CD4-positive, alpha-beta T cell treated with Interleukin-2 at 100 ng/mL for 4 hours (primary cell): Measurements from ENCODE around the gene OR5J2.
"Not testable (repeated sequence)": the region's sequence is repeated elsewhere in the genome, so short reads cannot be mapped to it uniquely, and the experiment has no call there.

Experiments used
- DNase-seq: peaks from one replicate; pipeline ENCODE4 v3.0.0-alpha.2; 2020; ENCODE audit warnings: low spot score

Gene OR5J2

DNA sequence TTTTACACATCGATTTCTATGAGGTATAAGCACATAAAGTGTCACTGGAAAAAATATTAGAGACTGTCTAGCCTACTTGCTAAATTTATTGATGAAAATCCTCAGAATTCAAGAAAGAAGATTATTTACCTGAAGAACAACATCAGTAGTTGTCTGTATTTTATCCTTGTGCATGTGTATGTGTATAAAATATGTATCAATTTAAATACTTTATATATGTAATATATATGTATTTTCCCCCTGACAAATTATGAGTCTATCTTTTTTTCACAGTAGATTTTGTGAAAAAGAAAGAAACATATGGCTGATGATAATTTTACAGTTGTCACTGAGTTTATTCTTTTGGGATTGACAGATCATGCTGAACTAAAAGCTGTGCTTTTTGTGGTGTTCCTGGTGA is at the start of gene OR5J2:
Gene OR5J2, plus strand, starts transcription at position 301 of the 400 bp plus-strand sequence. Its CDS starts 0 bp downstream, at position 301.
- DNase-seq: no peak

DNA sequence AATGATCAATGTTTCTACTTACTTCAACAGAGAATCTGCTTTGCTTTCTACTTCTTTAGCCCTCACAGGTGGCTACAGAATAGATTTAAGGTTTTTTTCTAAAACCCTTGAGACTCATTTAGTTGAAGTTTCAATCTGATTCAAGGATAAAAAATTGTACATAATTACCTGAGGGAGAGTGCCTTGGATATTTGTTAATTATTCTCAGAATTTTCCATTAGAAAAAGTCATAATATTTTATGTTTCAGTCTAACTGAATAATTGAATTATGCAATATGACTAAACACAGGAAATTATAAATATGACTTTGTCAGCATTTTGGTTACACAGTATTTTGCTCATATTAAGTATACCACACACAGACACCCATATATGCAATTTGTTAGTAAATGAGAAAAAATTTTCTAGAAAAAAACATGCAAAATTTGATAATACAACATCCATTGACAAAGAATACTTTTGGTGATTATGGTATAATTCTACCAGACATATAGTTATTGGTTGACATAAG is 36.2 kb upstream of the OR5J2 start, which contains the start of gene OR8J3:
Gene OR8J3, minus strand, starts transcription at position 51 of the 511 bp plus-strand sequence. CDS start 2,483 bp downstream, outside the sequence.
- no peak for DNase-seq

DNA sequence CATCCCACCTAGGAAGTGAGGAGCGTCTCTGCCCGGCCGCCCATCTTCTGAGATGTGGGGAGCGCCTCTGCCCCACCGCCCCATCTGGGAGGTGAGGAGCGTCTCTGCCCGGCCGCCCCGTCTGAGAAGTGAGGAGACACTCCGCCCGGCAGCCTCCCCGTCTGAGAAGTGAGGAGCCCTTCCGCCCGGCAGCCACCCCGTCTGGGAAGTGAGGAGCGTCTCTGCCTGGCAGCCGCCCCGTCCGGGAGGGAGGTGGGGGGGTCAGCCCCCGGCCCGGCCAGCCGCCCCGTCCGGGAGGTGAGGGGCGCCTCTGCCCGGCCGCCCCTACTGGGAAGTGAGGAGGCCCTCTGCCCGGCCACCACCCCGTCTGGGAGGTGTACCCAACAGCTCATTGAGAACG is 32.7 kb upstream of the OR5J2 start:
- not testable (repeated sequence) for DNase-seq

DNA sequence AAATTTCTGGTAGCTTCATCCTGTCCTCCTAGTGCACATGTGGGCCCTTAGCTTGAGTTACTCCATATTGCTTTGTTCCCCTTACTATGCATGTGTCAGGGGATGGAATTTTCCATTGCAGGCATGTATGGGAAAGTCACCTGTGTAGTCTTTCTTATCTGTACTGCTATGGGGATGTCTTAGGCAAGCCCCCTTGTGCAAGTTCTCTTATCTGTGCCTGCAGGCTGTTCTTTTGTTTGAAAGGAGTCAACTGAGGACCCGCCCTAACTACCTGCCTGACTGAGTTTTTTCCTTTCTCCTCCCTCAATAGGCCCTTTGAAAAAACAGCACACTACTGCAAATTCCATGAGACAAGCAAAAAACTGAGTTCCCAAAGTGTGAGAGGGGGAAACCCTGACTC is 25.0 kb upstream of the OR5J2 start:
- no peak for DNase-seq

DNA sequence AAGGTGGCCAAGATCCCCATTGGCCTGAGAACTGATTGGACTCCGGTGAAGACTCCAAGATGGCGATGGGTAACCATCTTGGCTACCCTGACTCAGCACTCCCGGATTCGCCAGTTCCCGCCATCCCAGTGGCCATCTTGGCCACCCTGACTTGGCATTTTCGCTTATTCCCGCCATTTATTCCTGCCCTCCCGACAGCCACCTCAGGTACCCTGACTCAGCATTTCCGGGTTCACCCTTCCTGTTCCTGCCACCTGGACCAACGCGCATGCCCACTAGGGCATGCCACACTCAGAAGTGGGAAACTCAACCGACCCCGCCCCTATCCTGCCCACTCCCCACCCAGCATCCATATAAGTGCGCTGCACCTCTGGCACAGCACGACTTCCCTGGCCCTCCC is 24.1 kb upstream of the OR5J2 start:
- no peak for DNase-seq

DNA sequence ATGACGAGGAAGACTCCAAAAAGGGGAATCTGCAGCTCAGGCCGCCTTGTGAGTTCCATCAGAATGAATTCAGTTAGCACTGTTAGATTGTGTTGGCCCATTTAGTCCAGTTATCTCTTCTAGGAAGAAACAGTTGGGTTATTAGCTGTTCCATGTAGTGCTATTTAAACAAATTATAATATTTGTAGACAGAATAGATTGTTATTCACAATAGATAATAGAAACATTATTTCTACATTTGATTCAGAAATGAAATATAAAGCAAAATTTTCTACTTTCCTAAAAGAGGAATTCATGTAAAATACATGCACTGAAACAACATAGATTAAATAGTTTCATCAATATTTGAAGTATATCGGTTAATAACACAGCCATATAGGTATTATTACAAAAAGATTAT is 16.2 kb upstream of the OR5J2 start, which contains the start of gene OR8K5:
Gene OR8K5, minus strand, starts transcription at position 101 of the 400 bp plus-strand sequence. Its CDS starts 0 bp downstream, at position 101.
- no peak for DNase-seq

DNA sequence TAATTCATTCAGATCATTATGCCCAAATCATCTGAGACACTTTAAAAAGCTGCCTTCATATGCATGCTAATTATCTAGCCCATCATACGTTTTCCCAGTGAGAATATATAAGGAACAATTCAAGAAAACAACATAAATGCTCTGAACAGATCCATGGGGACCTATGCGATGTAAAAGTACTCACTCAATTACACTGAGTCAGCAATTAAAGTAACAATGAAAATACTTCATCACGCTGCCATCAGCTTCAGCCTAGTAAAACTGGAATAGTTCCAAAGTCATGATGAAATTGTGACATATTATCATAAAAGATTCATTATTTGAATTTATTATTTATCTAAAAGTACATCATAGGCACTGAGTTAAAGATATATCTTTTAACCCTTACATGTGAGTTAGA is 12.6 kb upstream of the OR5J2 start:
- DNase-seq: no peak

DNA sequence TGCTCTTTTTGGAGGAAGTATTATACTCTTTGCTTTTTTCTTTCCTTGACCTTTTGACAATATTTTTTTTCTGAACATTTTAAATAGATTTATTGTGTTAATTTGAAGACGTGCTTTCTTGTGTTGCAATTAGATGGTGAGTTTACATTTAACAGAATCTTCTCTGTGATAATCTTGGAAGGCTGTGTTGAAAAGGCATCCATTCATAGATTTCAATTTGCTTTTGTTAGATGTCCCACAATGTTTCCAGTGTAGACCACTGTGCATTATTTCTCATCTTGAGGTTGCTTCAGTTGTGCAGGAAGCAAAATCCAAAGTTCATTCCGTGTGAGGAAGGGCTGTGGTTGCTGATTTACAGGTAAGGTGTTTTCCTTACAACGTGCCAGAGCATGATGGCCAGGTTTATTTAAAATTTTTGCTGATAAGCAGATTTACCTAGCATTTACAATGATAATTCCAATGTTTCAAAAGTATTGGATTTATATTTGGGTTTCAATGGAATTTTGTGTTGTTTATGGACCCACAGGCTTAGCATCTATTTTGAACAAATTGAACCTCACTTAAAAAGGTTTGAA is 4.1 kb upstream of the OR5J2 start:
- no peak for DNase-seq

DNA sequence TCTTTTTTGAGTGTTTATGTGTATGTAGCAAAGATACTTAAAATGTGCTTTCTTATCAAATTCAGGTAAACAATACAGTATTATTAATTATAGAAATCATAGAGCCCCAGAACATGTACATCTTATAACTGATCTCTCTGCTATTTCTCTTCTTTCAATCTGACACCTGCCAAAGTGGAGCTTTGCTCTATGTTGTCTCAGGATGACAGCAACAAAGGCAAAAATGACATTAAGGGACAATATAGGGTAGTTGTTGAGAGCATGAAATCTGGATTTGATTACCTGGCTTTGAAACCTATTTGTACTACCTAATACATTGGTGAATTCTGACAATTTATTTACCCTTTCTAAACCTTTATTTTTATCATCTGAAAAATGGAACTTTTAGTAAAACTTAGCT is 7.0 kb downstream of the OR5J2 start:
- no peak for DNase-seq

DNA sequence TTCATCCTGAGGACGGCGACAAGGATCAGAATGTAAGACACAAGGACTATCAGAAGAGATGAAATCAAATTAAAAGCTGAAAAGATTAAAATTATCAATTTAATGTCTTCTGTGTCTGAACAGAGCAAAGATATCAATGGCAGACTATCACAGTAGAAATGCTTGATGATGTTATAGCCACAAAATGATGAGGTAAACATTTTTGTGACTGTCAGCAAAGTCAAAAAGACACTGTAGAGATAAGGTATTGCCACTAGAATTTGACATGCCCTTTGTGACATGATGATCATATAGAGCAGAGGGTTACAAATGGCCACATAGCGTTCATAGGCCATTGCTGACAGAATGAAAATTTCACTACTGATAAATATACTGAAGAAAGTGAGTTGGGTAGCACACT is 12.2 kb downstream of the OR5J2 start:
- DNase-seq: no peak

DNA sequence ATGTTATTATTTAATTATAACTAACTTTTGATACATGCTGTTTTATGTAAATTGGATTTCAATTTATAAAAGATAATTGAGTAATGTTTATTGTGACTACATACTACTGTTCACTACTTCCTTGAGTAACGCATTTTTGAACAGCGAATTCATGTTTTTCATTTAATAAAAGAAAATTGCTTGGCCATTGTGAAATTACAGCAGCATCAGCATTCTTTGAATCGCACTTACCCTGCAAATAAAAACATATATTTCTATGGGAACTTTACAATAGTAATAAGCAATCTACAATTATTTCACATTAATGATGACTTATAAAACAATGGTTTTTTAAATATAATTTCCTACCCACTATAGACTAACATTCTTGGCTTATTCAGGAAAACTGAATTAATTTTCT is 20.3 kb downstream of the OR5J2 start:
- no peak for DNase-seq

DNA sequence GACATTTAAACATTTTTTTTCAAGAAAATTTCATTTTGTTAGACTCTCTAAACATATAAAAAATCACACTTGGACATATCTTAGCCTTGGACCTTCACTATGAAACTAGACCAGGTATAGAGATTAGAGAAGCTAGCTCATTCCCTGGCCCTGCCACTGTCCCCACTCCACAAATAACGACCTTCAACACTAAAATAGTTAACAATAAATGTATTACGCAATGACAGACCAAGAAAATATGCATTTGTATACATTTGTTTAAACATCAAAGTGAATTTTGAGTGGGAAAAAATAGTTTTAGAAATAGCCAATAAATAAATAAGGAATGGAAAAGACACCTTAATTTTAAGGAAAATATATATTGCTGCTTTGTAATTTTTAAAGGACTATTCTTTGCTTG is 20.9 kb downstream of the OR5J2 start:
- DNase-seq: no peak

DNA sequence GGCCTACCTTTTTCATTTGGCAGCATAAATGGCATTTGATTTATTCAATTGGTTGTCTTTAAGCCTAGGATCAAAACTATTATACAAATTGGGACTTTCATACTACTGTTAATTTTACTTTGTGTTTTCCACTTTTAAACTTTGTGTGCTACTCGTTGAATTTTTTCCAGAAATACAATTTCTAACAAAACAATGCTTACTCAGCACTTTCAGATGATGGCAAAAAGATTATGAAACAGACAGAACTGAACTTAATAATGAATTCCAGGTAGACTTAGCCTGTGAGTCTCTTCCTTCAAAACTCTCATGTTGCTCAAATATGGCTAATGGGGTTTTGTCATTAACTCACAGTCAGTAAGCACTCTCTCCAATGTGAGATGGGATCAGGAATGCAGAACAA is 31.4 kb downstream of the OR5J2 start:
- no peak for DNase-seq

DNA sequence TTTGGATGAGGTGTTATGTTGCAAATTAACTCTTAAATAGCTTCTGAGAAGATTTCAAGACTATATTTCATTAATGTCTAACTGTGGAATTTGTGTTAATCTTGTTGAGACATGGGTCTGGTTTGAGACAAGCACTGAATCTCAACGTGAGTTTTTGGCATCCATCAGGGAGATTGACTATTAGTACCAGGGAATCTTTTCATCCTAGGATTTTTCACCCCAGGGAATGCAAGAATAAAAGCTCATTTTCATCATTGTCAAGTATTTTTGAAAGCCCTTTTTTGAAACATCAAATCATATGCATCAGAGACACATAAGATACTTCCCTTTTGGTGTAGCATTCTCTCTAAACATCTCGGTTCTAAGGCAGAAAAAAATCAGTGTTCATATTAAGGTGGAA is 38.1 kb downstream of the OR5J2 start:
- no peak for DNase-seq

DNA sequence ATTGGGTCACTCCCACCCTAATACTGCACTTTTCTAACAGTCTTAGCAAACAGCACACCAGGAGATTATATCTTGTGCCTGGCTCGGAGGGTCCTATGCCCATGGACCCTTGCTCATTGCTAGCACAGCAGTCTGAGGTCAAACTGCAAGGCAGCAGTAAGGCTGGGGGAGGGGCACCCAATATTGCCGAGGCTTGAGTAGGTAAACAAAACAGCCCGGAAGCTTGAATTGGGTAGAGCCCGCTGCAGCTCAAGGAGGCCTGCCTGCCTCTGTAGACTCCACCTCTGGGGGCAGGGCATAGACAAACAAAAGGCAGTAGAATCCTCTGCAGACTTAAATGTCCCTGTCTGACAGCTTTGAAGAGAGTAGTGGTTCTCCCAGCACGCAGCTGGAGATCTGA is 43.3 kb downstream of the OR5J2 start:
- DNase-seq: not testable (repeated sequence)
